H9 (cell line): ENCODE measurements around the gene CRACR2B. TPM values are rescaled to one million over a fixed set of nuclear protein-coding genes. Genes with fewer than 3 reads are reported as not detected.

Experiments
- DNase-seq: peaks from one replicate; pipeline ENCODE4 v3.0.0-alpha.2; 2017
- H2AFZ ChIP-seq: one replicate; pipeline ENCODE4 v1.6.1; 2013; ENCODE audit warnings: mild to moderate bottlenecking, low read length, control low read depth, moderate library complexity
- H2AK5ac ChIP-seq: 2 replicates; pipeline ENCODE4 v1.6.1; 2013; ENCODE audit warnings: low read length, control low read depth, mixed read lengths; ENCODE audit not compliant: insufficient read length
- H2BK120ac ChIP-seq: one replicate; pipeline ENCODE4 v1.6.1; 2013; ENCODE audit warnings: low read depth, mild to moderate bottlenecking, low read length, control low read depth, inconsistent platforms; ENCODE audit not compliant: poor library complexity, severe bottlenecking
- H2BK12ac ChIP-seq: 2 replicates; pipeline ENCODE4 v1.6.1; 2013; ENCODE audit warnings: low read length, control low read depth, mixed read lengths, low read depth; ENCODE audit not compliant: insufficient read length
- H2BK15ac ChIP-seq: 2 replicates; pipeline ENCODE4 v1.6.1; 2013; ENCODE audit warnings: low read depth, low read length, control low read depth
- H2BK20ac ChIP-seq: one replicate; pipeline ENCODE4 v1.6.1; 2013; ENCODE audit warnings: low read depth, mild to moderate bottlenecking, low read length, control low read depth, inconsistent platforms; ENCODE audit not compliant: poor library complexity, severe bottlenecking
- H2BK5ac ChIP-seq: 2 replicates; pipeline ENCODE4 v1.6.1; 2013; ENCODE audit warnings: low read length, control low read depth, mixed read lengths; ENCODE audit not compliant: insufficient read length
- H3K14ac ChIP-seq: 2 replicates; pipeline ENCODE4 v1.6.1; 2013; ENCODE audit warnings: low read length, control low read depth; ENCODE audit not compliant: insufficient read depth
- H3K18ac ChIP-seq: 2 replicates; pipeline ENCODE4 v1.6.1; 2013; ENCODE audit warnings: low read depth, mild to moderate bottlenecking, mixed read lengths, low read length, control low read depth; ENCODE audit not compliant: insufficient read length
- H3K23ac ChIP-seq: 2 replicates; pipeline ENCODE4 v1.6.1; 2013; ENCODE audit warnings: low read length, control low read depth, mixed read lengths, low read depth; ENCODE audit not compliant: insufficient read length
- H3K23me2 ChIP-seq: 2 replicates; pipeline ENCODE4 v1.6.1; 2013; ENCODE audit warnings: low read depth, mild to moderate bottlenecking, mixed read lengths, low read length, control low read depth; ENCODE audit not compliant: insufficient read length, poor library complexity, severe bottlenecking
- H3K27ac ChIP-seq: 2 replicates; pipeline ENCODE4 v1.5.1; 2013; ENCODE audit warnings: low read length, control low read depth, mixed read lengths, low read depth; ENCODE audit not compliant: insufficient read length
- H3K27me3 ChIP-seq: 2 replicates; pipeline ENCODE4 v1.6.1; 2013; ENCODE audit warnings: low read length, control low read depth, inconsistent platforms; ENCODE audit not compliant: insufficient read depth
- H3K4ac ChIP-seq: 2 replicates; pipeline ENCODE4 v1.6.1; 2013; ENCODE audit warnings: low read depth, mild to moderate bottlenecking, control low read depth, inconsistent platforms, low read length, moderate library complexity
- H3K4me1 ChIP-seq: 2 replicates; pipeline ENCODE4 v1.6.1; 2013; ENCODE audit warnings: low read length, control low read depth, inconsistent platforms; ENCODE audit not compliant: insufficient read depth
- H3K4me2 ChIP-seq: 2 replicates; pipeline ENCODE4 v1.6.1; 2013; ENCODE audit warnings: low read length, control low read depth, mixed read lengths; ENCODE audit not compliant: insufficient read length, insufficient read depth
- H3K56ac ChIP-seq: 2 replicates; pipeline ENCODE4 v1.6.1; 2013; ENCODE audit warnings: low read depth, mild to moderate bottlenecking, mixed read lengths, low read length, control low read depth; ENCODE audit not compliant: insufficient read length
- H3K79me1 ChIP-seq: 2 replicates; pipeline ENCODE4 v1.6.1; 2013; ENCODE audit warnings: low read depth, mild to moderate bottlenecking, moderate library complexity, low read length, control low read depth, inconsistent platforms; ENCODE audit not compliant: insufficient read depth, poor library complexity, severe bottlenecking
- H3K79me2 ChIP-seq: 2 replicates; pipeline ENCODE4 v1.6.1; 2013; ENCODE audit warnings: low read length, control low read depth, inconsistent platforms; ENCODE audit not compliant: insufficient read depth
- H3K9ac ChIP-seq: 2 replicates; pipeline ENCODE4 v1.6.1; 2013; ENCODE audit warnings: low read length, control low read depth, mixed read lengths; ENCODE audit not compliant: insufficient read length; ENCODE audit errors: extremely low read depth
- H3K9me3 ChIP-seq: one replicate; pipeline ENCODE4 v1.6.1; 2013; ENCODE audit warnings: low read depth, low read length, inconsistent platforms; ENCODE audit not compliant: control insufficient read depth
- H3T11ph ChIP-seq: one replicate; pipeline ENCODE4 v1.6.1; 2013; ENCODE audit warnings: mild to moderate bottlenecking, low read length, control low read depth, inconsistent platforms
- H4K20me1 ChIP-seq: one replicate; pipeline ENCODE4 v1.6.1; 2013; ENCODE audit not compliant: control insufficient read depth, insufficient read length, insufficient read depth
- H4K5ac ChIP-seq: 2 replicates; pipeline ENCODE4 v1.6.1; 2013; ENCODE audit warnings: low read depth, mild to moderate bottlenecking, mixed read lengths, low read length, control low read depth; ENCODE audit not compliant: insufficient read length
- H4K8ac ChIP-seq: replicated peaks from 2 replicates; pipeline ENCODE4 v1.6.1; 2013; ENCODE audit warnings: low read length, control low read depth, mixed read lengths, low read depth; ENCODE audit not compliant: insufficient read length
- H4K91ac ChIP-seq: 2 replicates; pipeline ENCODE4 v1.6.1; 2013; ENCODE audit warnings: low read depth, mild to moderate bottlenecking, moderate library complexity, mixed read lengths, low read length, control low read depth; ENCODE audit not compliant: insufficient read length
- H3K27ac Mint-ChIP-seq, 3 experiments: 2 replicates in 2 of 3; 3 replicates in 1 of 3; pipeline ENCODE4 v1.8.0; 2020 to 2021; ENCODE audit warnings: mixed read lengths in 3 of 3, mild to moderate bottlenecking in 1 of 3, moderate library complexity in 1 of 3
- H3K27me3 Mint-ChIP-seq: 2 replicates; pipeline ENCODE4 v1.8.0; 2021; ENCODE audit warnings: low read depth, mild to moderate bottlenecking, moderate library complexity, mixed read lengths
- H3K36me3 Mint-ChIP-seq, 3 experiments: 2 replicates in 2 of 3; 3 replicates in 1 of 3; pipeline ENCODE4 v1.8.0; 2020 to 2021; ENCODE audit warnings: low read depth in 3 of 3, mixed read lengths in 3 of 3; ENCODE audit not compliant: insufficient read depth in 1 of 3
- H3K4me1 Mint-ChIP-seq, 2 experiments: 2 replicates each; pipeline ENCODE4 v1.8.0; 2020; ENCODE audit warnings: mixed read lengths in 2 of 2
- H3K4me3 Mint-ChIP-seq, 2 experiments: 2 replicates in 1 of 2; 3 replicates in 1 of 2; pipeline ENCODE4 v1.8.0; 2020 to 2021; ENCODE audit warnings: mild to moderate bottlenecking in 2 of 2, mixed read lengths in 2 of 2, moderate library complexity in 1 of 2
- H3K9me3 Mint-ChIP-seq, 2 experiments: 2 replicates in 1 of 2; 3 replicates in 1 of 2; pipeline ENCODE4 v1.8.0; 2020; ENCODE audit warnings: mild to moderate bottlenecking in 2 of 2, mixed read lengths in 2 of 2, moderate library complexity in 1 of 2
- WGBS: extraction: QIAGEN DNeasy Blood & Tissue Kit; methylation state at CpG from one replicate; pipeline ENCODE4 v1.1.7; 2013; ENCODE audit warnings: missing lambda C conversion rate, low lambda C conversion rate, mixed read lengths; ENCODE audit not compliant: insufficient read length; ENCODE audit errors: extremely low coverage; 5-methylcytosine and 5-hydroxymethylcytosine counted together
- total RNA-seq: library from RNA; stranded (reverse); gene quantifications from 2 replicates; pipeline ENCODE4 v1.2.1, GENCODE V29; 2021
- TF ChIP-seq, protein P1 (sequence below): fragments of 200-600 bp; sonication (generic); conservative IDR thresholded peaks from 3 replicates; pipeline ENCODE4 v1.8.0; 2021; ENCODE audit warnings: antibody characterized with exemption, mild to moderate bottlenecking

The CRACR2B gene
- total RNA-seq, 1 experiment from 2014 or later: 29.0 TPM

- Histone ChIP-seq H3K14ac (no peak overlapping the region), H3K79me2 (peaks cover 10% of the 10 kb centered on the region; the same call in 1 of the 2 replicates), H4K5ac (no peak overlapping the region), H3K18ac (no peak overlapping the region), H2AFZ (no peak overlapping the region), H4K91ac (no peak overlapping the region), H3T11ph (no peak overlapping the region), H2BK15ac (no peak overlapping the region), H3K23ac (no peak overlapping the region), H3K4me1 (no peaks in the 10 kb centered on the region), H4K8ac (no peak overlapping the region), H2BK20ac (no peak overlapping the region), H3K27ac (no peak overlapping the region), H2AK5ac (no peak overlapping the region), H3K9ac (no peak overlapping the region), H3K4ac (no peak overlapping the region), H2BK5ac (no peak overlapping the region), H2BK120ac (no peak overlapping the region), H3K4me2 (no peak overlapping the region), H3K9me3 (no peaks in the 10 kb centered on the region), H3K56ac (no peak overlapping the region), H3K27me3 (no peaks in the 10 kb centered on the region), H2BK12ac (no peak overlapping the region), H3K79me1 (peaks cover 9% of the 10 kb centered on the region), H3K23me2 (peaks cover 12% of the 10 kb centered on the region), H4K20me1 (no peaks in the 10 kb centered on the region)
- DNase-seq: no peak
- Mint-ChIP-seq H3K9me3 (no peaks in the 10 kb centered on the region), H3K4me3 (no peak overlapping the region), H3K36me3 (peaks cover 29 to 40% (median 30%) of the 10 kb centered on the region in 3 experiments), H3K27ac (peak overlapping the region in 1 of 3 experiments; percentile 84; a peak in 1 of 7 replicates), H3K4me1 (peaks cover 12 to 34% of the 10 kb centered on the region in 2 experiments), H3K27me3 (no peaks in the 10 kb centered on the region; the same call in 1 of the 2 replicates)
- TF ChIP-seq, protein P1, sequence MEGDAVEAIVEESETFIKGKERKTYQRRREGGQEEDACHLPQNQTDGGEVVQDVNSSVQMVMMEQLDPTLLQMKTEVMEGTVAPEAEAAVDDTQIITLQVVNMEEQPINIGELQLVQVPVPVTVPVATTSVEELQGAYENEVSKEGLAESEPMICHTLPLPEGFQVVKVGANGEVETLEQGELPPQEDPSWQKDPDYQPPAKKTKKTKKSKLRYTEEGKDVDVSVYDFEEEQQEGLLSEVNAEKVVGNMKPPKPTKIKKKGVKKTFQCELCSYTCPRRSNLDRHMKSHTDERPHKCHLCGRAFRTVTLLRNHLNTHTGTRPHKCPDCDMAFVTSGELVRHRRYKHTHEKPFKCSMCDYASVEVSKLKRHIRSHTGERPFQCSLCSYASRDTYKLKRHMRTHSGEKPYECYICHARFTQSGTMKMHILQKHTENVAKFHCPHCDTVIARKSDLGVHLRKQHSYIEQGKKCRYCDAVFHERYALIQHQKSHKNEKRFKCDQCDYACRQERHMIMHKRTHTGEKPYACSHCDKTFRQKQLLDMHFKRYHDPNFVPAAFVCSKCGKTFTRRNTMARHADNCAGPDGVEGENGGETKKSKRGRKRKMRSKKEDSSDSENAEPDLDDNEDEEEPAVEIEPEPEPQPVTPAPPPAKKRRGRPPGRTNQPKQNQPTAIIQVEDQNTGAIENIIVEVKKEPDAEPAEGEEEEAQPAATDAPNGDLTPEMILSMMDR: no peak
- WGBS: no CpG with 5 or more reads among the region's 6 CpGs
Observed at GRCh38 chr11:813072-813455, 14.7 kb upstream of the CRACR2B start.
